Activated CD8-positive, alpha-beta memory T cell treated with anti-CD3 and anti-CD28 coated beads for 48 hours (primary cell): Measurements from ENCODE around the gene TNFRSF13B.
"Not testable (repeated sequence)": the region's sequence is repeated elsewhere in the genome, so short reads cannot be mapped to it uniquely, and the experiment has no call there.

Experiments
- DNase-seq, 3 experiments: peaks; one replicate each; pipeline ENCODE4 v3.0.0-alpha.2; 2020; ENCODE audit warnings: low read depth in 2 of 3, low spot score in 2 of 3

Gene TNFRSF13B

GRCh38 chr17:16926571-16927451 lies 45.1 kb downstream of the TNFRSF13B start:
- no peak for DNase-seq

- DNase-seq, result no peak
Observed at GRCh38 chr17:16926061-16926511, 45.8 kb downstream of the TNFRSF13B start.

GRCh38 chr17:16925461-16926060 lies 46.4 kb downstream of the TNFRSF13B start:
- no peak for DNase-seq

- no peak for DNase-seq
Observed at GRCh38 chr17:16924696-16925440, 47.0 kb downstream of the TNFRSF13B start.

GRCh38 chr17:16923904-16924695 lies 47.8 kb downstream of the TNFRSF13B start:
- no peak for DNase-seq

- no peak for DNase-seq
Observed at GRCh38 chr17:16923097-16923903, 48.6 kb downstream of the TNFRSF13B start.

- DNase-seq, result no peak
Observed at GRCh38 chr17:16922386-16923096, 49.4 kb downstream of the TNFRSF13B start.

GRCh38 chr17:16921451-16921850 lies 50.5 kb downstream of the TNFRSF13B start:
- not testable (repeated sequence) for DNase-seq

- no peak for DNase-seq
Observed at GRCh38 chr17:16920628-16921020, 51.3 kb downstream of the TNFRSF13B start.

GRCh38 chr17:16919663-16920627 lies 52.0 kb downstream of the TNFRSF13B start:
- no peak for DNase-seq

GRCh38 chr17:16918443-16918842 lies 53.5 kb downstream of the TNFRSF13B start:
- DNase-seq, result no peak

- no peak for DNase-seq
Observed at GRCh38 chr17:16917671-16918394, 54.1 kb downstream of the TNFRSF13B start.

GRCh38 chr17:16916557-16916920 lies 55.4 kb downstream of the TNFRSF13B start:
- no peak for DNase-seq

GRCh38 chr17:16915752-16916556 lies 56.0 kb downstream of the TNFRSF13B start:
- peak in 1 of 3 experiments; percentile 10 for DNase-seq

GRCh38 chr17:16913463-16913862 lies 58.5 kb downstream of the TNFRSF13B start:
- no peak for DNase-seq

GRCh38 chr17:16912021-16912962 lies 59.6 kb downstream of the TNFRSF13B start:
- DNase-seq, result no peak
